ENCODE measurements around the gene ZNF580.

The ZNF580 gene

DNA sequence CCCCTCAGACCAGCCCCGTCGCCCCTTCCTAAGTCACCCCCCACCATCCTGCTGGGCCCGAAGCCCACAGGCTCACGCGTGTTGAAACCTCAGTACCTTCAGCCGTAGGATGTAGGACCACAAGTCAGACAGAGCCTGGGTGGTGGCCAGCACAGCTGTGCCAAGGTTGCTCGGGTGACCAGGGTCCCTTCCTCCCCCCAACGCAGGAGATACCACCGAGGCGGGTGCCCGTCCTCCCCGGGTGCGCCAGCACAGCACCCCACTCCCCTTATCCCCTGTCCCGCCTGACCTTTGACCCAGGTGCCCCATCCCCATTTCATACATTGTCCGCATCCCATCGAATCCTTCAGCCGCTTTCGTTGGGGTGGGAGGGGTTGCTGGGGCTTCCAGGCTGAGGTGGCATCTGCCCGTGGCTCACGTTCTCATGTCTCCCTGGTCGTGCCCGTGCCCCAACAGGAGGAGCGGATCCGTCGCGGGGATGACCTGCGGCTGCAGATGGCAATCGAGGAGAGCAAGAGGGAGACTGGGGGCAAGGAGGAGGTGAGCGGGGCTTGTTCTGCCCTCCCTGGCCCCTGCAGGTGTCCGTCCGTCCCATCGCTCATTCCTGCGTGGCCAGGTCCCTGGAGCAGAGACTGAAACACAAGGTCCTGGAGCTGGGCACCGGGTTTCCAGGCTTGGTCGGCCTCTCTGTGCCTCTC is 48.8 kb downstream of the ZNF580 start:
- no peaks in the 10 kb centered on the region for H3K9me3 Mint-ChIP-seq (ENCODE audit: low read depth)
- H3K4me1 Mint-ChIP-seq (ENCODE audit: low read depth), result peaks cover 3% of the 10 kb centered on the region
- no peaks in the 10 kb centered on the region for H3K27me3 Mint-ChIP-seq
- no peak overlapping the region for H3K27ac Mint-ChIP-seq
- H3K4me3 Mint-ChIP-seq, result no peak overlapping the region
- no peaks in the 10 kb centered on the region for H3K36me3 Mint-ChIP-seq

DNA sequence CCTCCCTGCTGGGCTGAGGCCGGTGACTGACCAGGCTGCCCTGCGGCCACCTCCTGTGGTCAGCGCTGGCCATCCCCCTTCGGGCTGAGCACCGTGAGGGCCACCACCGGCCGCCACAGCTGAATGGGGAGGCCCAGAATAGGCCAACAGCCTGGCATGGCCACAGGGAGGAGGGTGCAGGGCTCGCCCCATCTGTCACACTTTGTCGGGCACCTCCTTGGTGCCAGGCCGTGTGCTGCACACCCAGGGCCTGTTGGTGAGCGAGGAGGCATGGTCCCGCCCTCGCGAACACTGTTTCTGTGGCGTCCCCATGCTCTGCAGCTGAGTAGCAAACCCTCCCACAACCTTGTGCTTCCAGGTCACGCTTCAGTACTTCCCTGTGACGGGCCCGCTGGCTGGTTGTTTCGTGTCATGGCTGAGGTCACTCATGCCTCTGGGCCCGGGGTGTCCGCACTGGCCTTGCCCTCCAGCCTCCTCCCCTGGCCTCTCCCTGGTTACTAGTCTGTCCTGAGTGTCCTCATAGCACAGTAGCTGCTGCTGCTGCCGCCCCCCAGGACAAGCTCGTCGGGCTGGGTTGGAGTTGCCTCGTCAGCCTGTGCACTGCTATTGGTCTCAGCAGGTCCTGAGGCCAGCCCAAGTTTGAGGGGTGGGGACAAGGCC is 49.4 kb downstream of the ZNF580 start:
- no peaks in the 10 kb centered on the region for H3K27me3 Mint-ChIP-seq
- no peaks in the 10 kb centered on the region for H3K36me3 Mint-ChIP-seq

DNA sequence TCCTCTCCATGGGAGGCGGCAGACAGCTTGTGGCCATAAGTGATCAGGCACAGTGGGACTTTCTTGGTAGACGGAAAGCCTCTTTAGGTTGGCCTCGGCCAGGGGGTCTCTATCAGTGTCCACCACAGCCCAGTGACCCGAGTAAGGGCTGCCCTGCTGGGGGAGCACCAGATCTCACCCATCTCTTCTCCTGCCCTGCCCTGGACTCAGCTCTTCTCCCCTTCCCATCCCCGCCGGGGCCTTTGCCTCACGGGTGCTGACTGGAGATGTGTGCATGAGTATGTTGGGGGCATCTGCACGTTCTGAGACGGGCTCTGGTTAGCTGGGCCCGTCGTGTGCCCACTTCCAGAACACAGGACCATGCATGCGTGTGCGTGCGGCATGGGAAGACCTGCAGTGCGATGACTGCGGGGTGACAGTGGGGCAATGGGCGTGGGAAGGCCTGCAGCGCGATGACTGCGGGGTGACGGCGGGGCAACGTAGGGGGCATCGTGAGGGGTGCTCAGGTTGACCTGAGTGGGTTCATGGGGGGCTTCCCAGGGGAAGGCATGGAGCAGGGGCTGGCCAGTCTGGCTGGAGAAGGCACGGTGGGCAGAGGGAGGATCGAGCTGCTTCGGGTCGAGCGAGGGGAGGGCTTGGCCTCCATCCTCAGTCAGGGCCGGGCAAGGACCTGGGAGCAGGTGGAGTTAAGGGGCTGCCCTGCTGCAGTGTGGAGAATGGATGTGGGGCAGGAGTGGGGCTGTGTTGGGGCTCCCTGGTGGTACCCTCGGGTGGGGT is 50.2 kb downstream of the ZNF580 start:
- no peak overlapping the region for H3K4me3 Mint-ChIP-seq

More for the DNA sequence above, 49.4 kb downstream of the ZNF580 start:
- Mint-ChIP-seq H3K9me3 (ENCODE audit: low read depth) (no peaks in the 10 kb centered on the region), H3K4me1 (ENCODE audit: low read depth) (peaks cover 3% of the 10 kb centered on the region), H3K4me3 (no peak overlapping the region), H3K27ac (no peak overlapping the region)

DNA sequence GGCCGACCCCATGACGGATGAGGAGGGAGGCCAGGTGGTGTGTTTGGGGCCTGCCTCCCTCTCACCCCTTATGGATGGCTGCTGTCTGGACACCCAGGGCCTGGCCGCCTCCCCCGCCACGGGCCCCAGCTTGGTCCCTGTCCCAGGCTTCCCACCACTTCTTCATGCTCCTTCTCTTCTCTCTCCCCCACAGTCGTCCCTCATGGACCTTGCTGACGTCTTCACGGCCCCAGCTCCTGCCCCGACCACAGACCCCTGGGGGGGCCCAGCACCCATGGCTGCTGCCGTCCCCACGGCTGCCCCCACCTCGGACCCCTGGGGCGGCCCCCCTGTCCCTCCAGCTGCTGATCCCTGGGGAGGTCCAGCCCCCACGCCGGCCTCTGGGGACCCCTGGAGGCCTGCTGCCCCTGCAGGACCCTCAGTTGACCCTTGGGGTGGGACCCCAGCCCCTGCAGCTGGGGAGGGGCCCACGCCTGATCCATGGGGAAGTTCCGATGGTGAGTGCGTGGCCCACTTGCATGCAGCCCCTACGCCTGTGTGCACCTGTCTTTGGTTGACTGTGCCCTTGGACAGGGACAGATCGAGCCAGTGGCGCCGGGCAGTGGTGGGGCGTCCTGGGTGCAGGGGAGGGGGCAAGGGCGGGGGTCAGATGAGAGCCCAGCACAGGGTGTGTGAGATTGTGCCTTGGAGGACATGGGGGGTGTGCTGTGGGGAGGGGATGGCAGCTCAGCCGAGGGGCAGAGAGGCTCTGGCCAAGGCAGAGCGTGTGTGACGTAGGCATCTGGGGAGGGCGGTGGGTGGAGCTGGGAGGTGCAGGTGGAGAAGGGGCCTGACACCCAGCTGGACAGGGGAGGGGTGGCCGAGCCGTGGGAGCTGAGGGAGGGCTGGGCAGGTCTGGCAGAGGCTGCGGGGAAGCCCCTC is 51.0 kb downstream of the ZNF580 start:
- no peak overlapping the region for H3K27ac Mint-ChIP-seq
- H3K9me3 Mint-ChIP-seq (ENCODE audit: low read depth), result no peaks in the 10 kb centered on the region
- H3K4me3 Mint-ChIP-seq, result no peak overlapping the region
- H3K36me3 Mint-ChIP-seq, result no peaks in the 10 kb centered on the region
- no peaks in the 10 kb centered on the region for H3K4me1 Mint-ChIP-seq (ENCODE audit: low read depth)
- H3K27me3 Mint-ChIP-seq, result no peaks in the 10 kb centered on the region

More for the DNA sequence above, 50.2 kb downstream of the ZNF580 start:
- peaks cover 2% of the 10 kb centered on the region for H3K4me1 Mint-ChIP-seq (ENCODE audit: low read depth)
- no peaks in the 10 kb centered on the region for H3K27me3 Mint-ChIP-seq
- H3K27ac Mint-ChIP-seq, result no peak overlapping the region
- no peaks in the 10 kb centered on the region for H3K9me3 Mint-ChIP-seq (ENCODE audit: low read depth)
- no peaks in the 10 kb centered on the region for H3K36me3 Mint-ChIP-seq

DNA sequence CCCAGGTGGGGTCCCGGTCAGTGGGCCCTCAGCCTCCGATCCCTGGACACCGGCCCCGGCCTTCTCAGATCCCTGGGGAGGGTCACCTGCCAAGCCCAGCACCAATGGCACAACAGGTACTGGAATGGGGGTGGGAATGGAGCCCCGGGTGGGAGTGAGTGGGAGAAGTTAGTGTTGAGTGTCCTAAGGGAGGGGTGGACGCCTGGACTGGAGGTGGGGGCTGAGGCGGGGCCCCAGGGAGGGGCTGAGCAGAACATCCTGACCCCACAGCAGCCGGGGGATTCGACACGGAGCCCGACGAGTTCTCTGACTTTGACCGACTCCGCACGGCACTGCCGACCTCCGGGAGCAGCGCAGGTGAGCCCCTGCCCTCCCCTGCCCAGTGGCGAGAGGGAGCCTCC is 51.9 kb downstream of the ZNF580 start:
- no peak overlapping the region for H3K4me3 Mint-ChIP-seq
- H3K36me3 Mint-ChIP-seq, result no peaks in the 10 kb centered on the region
- no peaks in the 10 kb centered on the region for H3K9me3 Mint-ChIP-seq (ENCODE audit: low read depth)
- no peaks in the 10 kb centered on the region for H3K27me3 Mint-ChIP-seq
- no peak overlapping the region for H3K27ac Mint-ChIP-seq
- H3K4me1 Mint-ChIP-seq (ENCODE audit: low read depth), result no peaks in the 10 kb centered on the region

Measured in activated naive CD8-positive, alpha-beta T cell (primary cell).